Left lung (tissue), 10 donors: Measurements from ENCODE around the gene PHC2. TPM values are rescaled to one million over a fixed set of nuclear protein-coding genes. Genes with fewer than 3 reads are reported as not detected.

Experiments used
- ATAC-seq: fragments of 200-7000 bp; cut with Tn5 transposase; one replicate; pipeline ENCODE4 v1.9.1; 2020; ENCODE audit warnings: moderate library complexity
- DNase-seq, 4 donors: peaks; one replicate each; pipeline ENCODE4 v3.0.0-alpha.2; 2013 to 2020
- H3K27ac ChIP-seq, 2 donors: fragments of 200-600 bp; sonication (generic) in 1 of 2; one replicate each; pipeline versions ENCODE4 v1.5.0 to v1.8.0; 2020 to 2021
- H3K27me3 ChIP-seq, 2 donors: fragments of 200-600 bp; sonication (generic) in 1 of 2; one replicate each; pipeline versions ENCODE4 v1.5.0 to v1.8.0; 2020 to 2021
- H3K36me3 ChIP-seq, 2 donors: fragments of 200-600 bp; sonication (generic) in 1 of 2; one replicate each; pipeline versions ENCODE4 v1.5.0 to v1.8.0; 2020 to 2021
- H3K4me1 ChIP-seq, 2 donors: fragments of 200-600 bp; one replicate each; pipeline ENCODE4 v1.8.0; 2021
- H3K4me3 ChIP-seq, 2 donors: fragments of 200-600 bp; sonication (generic) in 1 of 2; one replicate each; pipeline versions ENCODE4 v1.5.0 to v1.8.0; 2020 to 2021; ENCODE audit warnings: mild to moderate bottlenecking in 1 of 2
- H3K9me3 ChIP-seq, 2 donors: fragments of 200-600 bp; sonication (generic) in 1 of 2; one replicate each; pipeline versions ENCODE4 v1.5.0 to v1.8.0; 2020 to 2021
- intact Hi-C, 2 donors: fragments of 100-400 bp; cut with DNase I; formaldehyde crosslinking; loops; one replicate each; pipeline versions ENCODE4 v1.11.2 to v1.14.2; 2022
- polyA plus RNA-seq, 6 donors: library from polyadenylated mRNA; unstranded; fragments of 120-200 nt; gene quantifications; one replicate each; pipeline ENCODE4 v1.2.1, GENCODE V29; 2013; ENCODE audit not compliant: insufficient read length in 6 of 6
- total RNA-seq, 2 donors: library from RNA; stranded (reverse); fragmentation: NEBNext Ultra II Directional; extraction: Animal tissue kit (Norgen Biotek cat#: 25700); gene quantifications; one replicate each; pipeline ENCODE4 v1.2.1, GENCODE V29; 2021
- TF ChIP-seq, protein P1 (sequence below), 2 donors: fragments of 200-600 bp; sonication (generic) in 1 of 2; IDR thresholded peaks; one replicate each; pipeline versions ENCODE4 v1.5.0 to v1.8.0; 2021; ENCODE audit warnings: antibody characterized with exemption in 2 of 2
- donor health status: DM: no; HTN: yes; CAD: no.
- donor health status: DM: no; HTN: no; CAD: no.

PHC2 gene
- total and polyA plus RNA-seq, 8 donors = 78.2 to 125 (median 83.0) TPM

DNA sequence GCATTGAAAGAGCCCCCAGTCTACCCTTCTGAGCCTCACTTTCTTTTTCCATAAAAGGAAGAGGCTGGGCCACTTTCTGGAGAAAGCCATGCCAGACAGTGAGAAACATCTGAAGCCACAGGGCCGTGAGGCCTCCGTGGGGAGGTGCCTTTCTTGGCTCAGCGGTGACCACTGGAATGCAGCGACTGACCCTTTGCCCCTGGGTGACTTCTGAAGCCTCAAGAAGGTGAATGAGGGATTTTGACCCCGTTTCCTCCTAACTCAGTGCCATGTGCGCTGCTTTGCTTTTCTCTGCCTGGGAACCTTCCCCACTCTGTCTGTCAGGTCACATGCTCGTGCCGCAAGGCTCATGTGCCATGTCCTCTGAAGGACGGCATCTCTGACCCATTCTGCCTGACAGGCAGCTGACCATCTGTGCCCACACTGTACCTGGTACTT is 65.3 kb downstream of the PHC2 start:
- peak overlapping the region in 1 of 2 donors; percentile 47 for H3K27ac ChIP-seq
- no peaks in the 10 kb centered on the region for H3K9me3 ChIP-seq
- H3K4me3 ChIP-seq = no peak overlapping the region
- intact Hi-C loops = loop anchor here in 1 of 2 donors (5.0 to 10.0 kb wide), 2 partner anchors 68 to 141 kb away; no protein-coding TSS in a partner anchor
- DNase-seq (peak in 1 of 4 donors; percentile 35), ATAC-seq (no peak)
- TF ChIP-seq, protein P1, sequence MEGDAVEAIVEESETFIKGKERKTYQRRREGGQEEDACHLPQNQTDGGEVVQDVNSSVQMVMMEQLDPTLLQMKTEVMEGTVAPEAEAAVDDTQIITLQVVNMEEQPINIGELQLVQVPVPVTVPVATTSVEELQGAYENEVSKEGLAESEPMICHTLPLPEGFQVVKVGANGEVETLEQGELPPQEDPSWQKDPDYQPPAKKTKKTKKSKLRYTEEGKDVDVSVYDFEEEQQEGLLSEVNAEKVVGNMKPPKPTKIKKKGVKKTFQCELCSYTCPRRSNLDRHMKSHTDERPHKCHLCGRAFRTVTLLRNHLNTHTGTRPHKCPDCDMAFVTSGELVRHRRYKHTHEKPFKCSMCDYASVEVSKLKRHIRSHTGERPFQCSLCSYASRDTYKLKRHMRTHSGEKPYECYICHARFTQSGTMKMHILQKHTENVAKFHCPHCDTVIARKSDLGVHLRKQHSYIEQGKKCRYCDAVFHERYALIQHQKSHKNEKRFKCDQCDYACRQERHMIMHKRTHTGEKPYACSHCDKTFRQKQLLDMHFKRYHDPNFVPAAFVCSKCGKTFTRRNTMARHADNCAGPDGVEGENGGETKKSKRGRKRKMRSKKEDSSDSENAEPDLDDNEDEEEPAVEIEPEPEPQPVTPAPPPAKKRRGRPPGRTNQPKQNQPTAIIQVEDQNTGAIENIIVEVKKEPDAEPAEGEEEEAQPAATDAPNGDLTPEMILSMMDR (IDR thresholded peaks at IDR 0.05) = no peak
- no peaks in the 10 kb centered on the region for H3K27me3 ChIP-seq
- H3K36me3 ChIP-seq = no peaks in the 10 kb centered on the region
- peaks cover 3 to 41% of the 10 kb centered on the region in 2 donors for H3K4me1 ChIP-seq

DNA sequence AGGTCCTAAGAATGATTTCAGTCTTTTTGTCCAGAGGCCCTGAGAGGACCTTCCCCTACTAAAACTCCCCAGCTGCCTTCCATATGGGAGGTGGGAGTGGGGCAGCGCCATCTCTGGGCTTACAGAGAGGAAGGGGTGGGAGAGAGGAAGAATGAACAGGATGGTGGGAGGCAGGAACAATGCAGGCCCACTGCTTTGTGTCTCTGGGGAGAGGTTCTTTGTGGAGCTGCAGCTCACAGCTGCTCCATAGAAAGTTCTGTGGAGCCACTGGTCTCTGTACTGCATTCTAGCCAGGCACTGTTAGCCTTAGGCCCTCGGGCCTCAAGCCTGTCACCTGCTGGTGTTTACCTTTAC is 66.4 kb downstream of the PHC2 start:
- TF ChIP-seq, protein P1 (IDR thresholded peaks at IDR 0.05) = no peak
- Histone ChIP-seq H3K27ac (peak overlapping the region in 1 of 2 donors; percentile 52), H3K27me3 (no peaks in the 10 kb centered on the region), H3K4me1 (peaks cover 3 to 49% of the 10 kb centered on the region in 2 donors), H3K9me3 (no peaks in the 10 kb centered on the region), H3K4me3 (no peak overlapping the region), H3K36me3 (no peaks in the 10 kb centered on the region)
- DNase-seq (no peak), ATAC-seq (no peak)
- intact Hi-C loops = loop anchor here in 1 of 2 donors (10.0 kb wide), 1 partner anchor 140 kb away; no protein-coding TSS in a partner anchor

DNA sequence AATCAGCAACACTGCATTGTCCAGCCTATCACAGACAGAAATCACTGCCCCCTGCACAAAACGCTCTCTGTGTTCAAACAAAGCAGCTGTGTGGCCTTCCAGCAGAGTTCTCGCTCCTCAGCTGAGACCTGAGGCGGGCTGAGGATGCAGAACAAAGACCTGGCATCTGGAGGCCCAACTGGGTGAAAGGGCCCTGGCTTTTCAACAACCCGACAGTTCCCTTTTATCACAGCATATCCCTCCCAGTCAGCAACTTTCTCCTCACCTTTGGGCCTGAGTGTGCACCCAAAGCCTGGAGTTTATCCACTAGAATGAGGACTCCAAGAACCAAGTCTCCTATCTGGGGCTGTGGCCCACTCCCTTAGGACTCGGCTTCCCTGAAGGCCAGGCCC is 67.4 kb downstream of the PHC2 start:
- Histone ChIP-seq H3K27ac (no peak overlapping the region), H3K9me3 (no peaks in the 10 kb centered on the region), H3K4me1 (peaks cover 3 to 49% of the 10 kb centered on the region in 2 donors), H3K4me3 (no peak overlapping the region), H3K36me3 (no peaks in the 10 kb centered on the region), H3K27me3 (no peaks in the 10 kb centered on the region)
- no peak for ATAC-seq
- intact Hi-C loops = loop anchor here in 1 of 2 donors (10.0 kb wide), 1 partner anchor 139 kb away; no protein-coding TSS in a partner anchor
- TF ChIP-seq, protein P1 (IDR thresholded peaks at IDR 0.05) = no peak
- no peak for DNase-seq

DNA sequence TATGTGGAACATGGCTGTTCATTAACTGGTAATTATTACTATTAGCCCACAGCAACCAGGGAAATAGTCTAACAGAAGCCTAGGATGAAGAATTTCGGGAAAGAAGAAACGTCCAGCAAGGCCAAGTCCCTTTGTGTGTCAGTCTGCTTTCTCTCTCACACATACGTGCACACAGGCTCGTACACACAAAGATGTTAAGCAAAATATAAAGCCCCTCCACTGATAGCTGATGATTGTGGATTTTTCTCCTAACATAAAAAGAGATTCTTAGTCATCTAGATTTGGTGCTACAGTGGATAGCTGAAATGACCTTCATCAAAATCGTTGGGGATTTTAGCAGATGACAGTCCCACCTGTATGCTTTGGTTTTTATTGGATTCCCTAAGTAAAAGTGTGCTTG is 67.9 kb downstream of the PHC2 start:
- TF ChIP-seq, protein P1 (IDR thresholded peaks at IDR 0.05) = no peak
- DNase-seq (no peak), ATAC-seq (no peak)
- Histone ChIP-seq H3K27ac (no peak overlapping the region), H3K4me3 (no peak overlapping the region), H3K36me3 (no peaks in the 10 kb centered on the region), H3K9me3 (no peaks in the 10 kb centered on the region), H3K27me3 (no peaks in the 10 kb centered on the region), H3K4me1 (peaks cover 3 to 45% of the 10 kb centered on the region in 2 donors)
- intact Hi-C loops = loop anchor here in 1 of 2 donors (10.0 kb wide), 1 partner anchor 138 kb away; no protein-coding TSS in a partner anchor

- Histone ChIP-seq H3K27me3 (no peaks in the 10 kb centered on the region), H3K9me3 (no peaks in the 10 kb centered on the region), H3K4me3 (no peak overlapping the region), H3K36me3 (no peaks in the 10 kb centered on the region), H3K4me1 (peaks cover 3 to 32% of the 10 kb centered on the region in 2 donors), H3K27ac (peak overlapping the region in 1 of 2 donors; percentile 11)
- ATAC-seq (peak; percentile 20), DNase-seq (peak in 1 of 4 donors; percentile 29)
- TF ChIP-seq, protein P1 (IDR thresholded peaks at IDR 0.05) = no peak
- intact Hi-C loops = loop anchor here in 1 of 2 donors (10.0 kb wide), 1 partner anchor 137 kb away; no protein-coding TSS in a partner anchor
Measured at GRCh38 chr1:33361532-33362235, 69.2 kb downstream of the PHC2 start.
